Osteocyte (in vitro differentiated cells): ENCODE measurements around the gene MYOF. TPM values are rescaled to one million over a fixed set of nuclear protein-coding genes. Genes with fewer than 3 reads are reported as not detected.

Source experiments
- DNase-seq: peaks from one replicate; pipeline ENCODE4 v3.0.0; 2021; ENCODE audit warnings: mixed read lengths; ENCODE audit not compliant: unreplicated experiment; ENCODE audit errors: extremely low spot score
- H3K27ac Mint-ChIP-seq: one replicate; pipeline ENCODE4 v1.8.0; 2021; ENCODE audit warnings: mild to moderate bottlenecking, mixed read lengths; ENCODE audit not compliant: unreplicated experiment
- H3K27me3 Mint-ChIP-seq: one replicate; pipeline ENCODE4 v1.8.0; 2021; ENCODE audit warnings: mixed read lengths; ENCODE audit not compliant: unreplicated experiment
- H3K36me3 Mint-ChIP-seq: one replicate; pipeline ENCODE4 v1.8.0; 2021; ENCODE audit warnings: mixed read lengths; ENCODE audit not compliant: unreplicated experiment
- H3K4me1 Mint-ChIP-seq: one replicate; pipeline ENCODE4 v1.8.0; 2021; ENCODE audit warnings: mixed read lengths; ENCODE audit not compliant: unreplicated experiment
- H3K4me3 Mint-ChIP-seq: one replicate; pipeline ENCODE4 v1.8.0; 2021; ENCODE audit warnings: mild to moderate bottlenecking, moderate library complexity, mixed read lengths; ENCODE audit not compliant: unreplicated experiment
- H3K9me3 Mint-ChIP-seq: one replicate; pipeline ENCODE4 v1.8.0; 2021; ENCODE audit warnings: mixed read lengths; ENCODE audit not compliant: unreplicated experiment
- CTCF ChIP-seq: fragments of 200-600 bp; sonication (generic); IDR thresholded peaks from 2 replicates; pipeline ENCODE4 v1.5.0; 2021; ENCODE audit warnings: antibody characterized with exemption, mild to moderate bottlenecking, moderate library complexity
- total RNA-seq: library from RNA; stranded (reverse); gene quantifications from 2 replicates; pipeline ENCODE4 v1.2.1, GENCODE V29; 2021

MYOF gene
- total RNA-seq, 1 donor from 2014 or later = 470 TPM

- Mint-ChIP-seq H3K4me3 (peak overlapping the region; percentile 67), H3K27me3 (no peaks in the 10 kb centered on the region), H3K9me3 (no peaks in the 10 kb centered on the region), H3K27ac (peak overlapping the region; percentile 99), H3K36me3 (peaks cover 22% of the 10 kb centered on the region), H3K4me1 (peaks cover 91% of the 10 kb centered on the region)
- no peak for DNase-seq
- no peak for TF ChIP-seq CTCF
Observed at GRCh38 chr10:93437946-93438612, 44.1 kb downstream of the MYOF start.

- H3K4me1 Mint-ChIP-seq = peaks cover 91% of the 10 kb centered on the region
- H3K9me3 Mint-ChIP-seq = no peaks in the 10 kb centered on the region
- TF ChIP-seq CTCF = no peak
- DNase-seq = peak; percentile 92
- H3K27me3 Mint-ChIP-seq = no peaks in the 10 kb centered on the region
- H3K27ac Mint-ChIP-seq = peak overlapping the region; percentile 99
- H3K36me3 Mint-ChIP-seq = peaks cover 24% of the 10 kb centered on the region
- H3K4me3 Mint-ChIP-seq = peak overlapping the region; percentile 67
Observed at GRCh38 chr10:93437086-93437945, 44.8 kb downstream of the MYOF start.

GRCh38 chr10:93436591-93437085 lies 45.5 kb downstream of the MYOF start:
- no peaks in the 10 kb centered on the region for H3K9me3 Mint-ChIP-seq
- peak overlapping the region; percentile 67 for H3K4me3 Mint-ChIP-seq
- peak overlapping the region; percentile 99 for H3K27ac Mint-ChIP-seq
- H3K36me3 Mint-ChIP-seq = peaks cover 25% of the 10 kb centered on the region
- no peaks in the 10 kb centered on the region for H3K27me3 Mint-ChIP-seq
- no peak for DNase-seq
- H3K4me1 Mint-ChIP-seq = peaks cover 89% of the 10 kb centered on the region
- TF ChIP-seq CTCF = no peak

- peak overlapping the region; percentile 27 for H3K4me3 Mint-ChIP-seq
- no peak for TF ChIP-seq CTCF
- DNase-seq = no peak
Observed at GRCh38 chr10:93435621-93436397, 46.3 kb downstream of the MYOF start.

More at GRCh38 chr10:93435621-93436397, 46.3 kb downstream of the MYOF start:
- H3K4me1 Mint-ChIP-seq = peaks cover 85% of the 10 kb centered on the region
- H3K9me3 Mint-ChIP-seq = no peaks in the 10 kb centered on the region
- peak overlapping the region; percentile 99 for H3K27ac Mint-ChIP-seq
- H3K27me3 Mint-ChIP-seq = no peaks in the 10 kb centered on the region
- H3K36me3 Mint-ChIP-seq = peaks cover 25% of the 10 kb centered on the region
